Body of pancreas (tissue), 4 donors: ENCODE measurements around the gene CISD3. TPM values are rescaled to one million over a fixed set of nuclear protein-coding genes. Genes with fewer than 3 reads are reported as not detected.
"Not testable (repeated sequence)": the region's sequence is repeated elsewhere in the genome, so short reads cannot be mapped to it uniquely, and the experiment has no call there.

Experiments
- ATAC-seq: fragments of 150-250 bp; one replicate; pipeline ENCODE4 v1.9.1; 2016
- DNase-seq, 4 donors: peaks; one replicate each; pipeline ENCODE4 v3.0.0-alpha.2; 2019
- H3K27ac ChIP-seq, 4 donors: fragments of 200-600 bp; sonication (generic); 1 replicate in 3 of 4; 2 replicates in 1 of 4; pipeline versions ENCODE4 v1.5.1 to v1.6.1; 2016 to 2019; ENCODE audit warnings: mild to moderate bottlenecking in 1 of 4, mixed read lengths in 1 of 4, moderate library complexity in 1 of 4
- H3K27me3 ChIP-seq, 2 donors: fragments of 200-600 bp; sonication (generic); one replicate each; pipeline ENCODE4 v1.6.0; 2016; ENCODE audit warnings: mild to moderate bottlenecking in 1 of 2
- H3K36me3 ChIP-seq, 2 donors: fragments of 200-600 bp; sonication (generic); replicated peaks in 1 of 2; 2 replicates each; pipeline ENCODE4 v1.5.1; 2016; ENCODE audit warnings: low read depth in 2 of 2; ENCODE audit not compliant: insufficient read depth in 1 of 2
- H3K4me1 ChIP-seq: fragments of 200-600 bp; sonication (generic); one replicate; pipeline ENCODE4 v1.6.0; 2016
- H3K4me3 ChIP-seq, 2 donors: fragments of 200-600 bp; sonication (generic); 1 replicate in 1 of 2; 2 replicates in 1 of 2; pipeline ENCODE4 v1.5.1; 2016 to 2019
- H3K9me3 ChIP-seq, 3 donors: fragments of 200-600 bp; sonication (generic); 1 replicate in 2 of 3; 2 replicates in 1 of 3; pipeline ENCODE4 v1.5.1; 2016
- CTCF ChIP-seq, 7 experiments: fragments of 450-650 bp in 4 of 7; fragments of 200-600 bp in 3 of 7; sonication (generic) in 3 of 7; IDR thresholded peaks; one replicate each; pipeline ENCODE4 v1.5.1; 2016 to 2019; ENCODE audit warnings: antibody characterized with exemption in 7 of 7
- POLR2A ChIP-seq, 3 donors: fragments of 450-650 bp; IDR thresholded peaks; one replicate each; pipeline ENCODE4 v1.6.1; 2016; ENCODE audit warnings: antibody characterized with exemption in 3 of 3, mild to moderate bottlenecking in 2 of 3
- WGBS, 2 donors: methylation state at CpG; one replicate each; pipeline ENCODE4 v1.1.5; 2017; 5-methylcytosine and 5-hydroxymethylcytosine counted together
- intact Hi-C: fragments of 100-400 bp; cut with DNase I; formaldehyde crosslinking; loops from one replicate; pipeline ENCODE4 v1.15.1; 2023
- total RNA-seq, 2 donors: library from RNA; depleted of rRNA; stranded (reverse); fragments of >200 nt; gene quantifications; one replicate each; pipeline ENCODE4 v1.1.0, GENCODE V29; 2016

CISD3 gene
- total RNA-seq, 2 donors from 2014 or later, result 11.2 TPM

GRCh38 chr17:38725066-38725465 lies 5.1 kb upstream of the CISD3 start:
- TF ChIP-seq CTCF (IDR thresholded peaks at IDR 0.05) (no peak), POLR2A (IDR thresholded peaks at IDR 0.05) (no peak)
- H3K4me3 ChIP-seq, result no peak overlapping the region
- WGBS, 2 donors, result 84 to 85% methylated on average over 9 to 10 of the region's 10 CpGs
- ATAC-seq, result no peak
- H3K4me1 ChIP-seq, result peaks cover 10% of the 10 kb centered on the region
- no peak overlapping the region for H3K27ac ChIP-seq
- intact Hi-C loops, result no loop called here
- no peaks in the 10 kb centered on the region for H3K27me3 ChIP-seq
- H3K9me3 ChIP-seq, result no peaks in the 10 kb centered on the region
- no peak for DNase-seq
- peaks cover 0 to 3% of the 10 kb centered on the region in 2 donors for H3K36me3 ChIP-seq

- H3K36me3 ChIP-seq, H3K27ac ChIP-seq, H3K27me3 ChIP-seq, DNase-seq, H3K9me3 ChIP-seq, intact Hi-C loops, H3K4me3 ChIP-seq, ATAC-seq: not testable (repeated sequence)
- H3K4me1 ChIP-seq, result peaks cover 14% of the 10 kb centered on the region
- 20 to 60% methylated on average over 1 to 6 of the region's 8 CpGs for WGBS, 2 donors
These were observed 4.0 kb upstream of the CISD3 start for GRCh38 chr17:38726145-38726544.

GRCh38 chr17:38727736-38728135 lies 2.4 kb upstream of the CISD3 start:
- Histone ChIP-seq H3K4me3 (no peak overlapping the region), H3K27me3 (no peaks in the 10 kb centered on the region), H3K4me1 (peaks cover 30% of the 10 kb centered on the region), H3K27ac (no peak overlapping the region), H3K9me3 (no peaks in the 10 kb centered on the region), H3K36me3 (no peaks in the 10 kb centered on the region)
- ATAC-seq, result no peak
- intact Hi-C loops, result no loop called here
- TF ChIP-seq POLR2A (IDR thresholded peaks at IDR 0.05), result no peak
- TF ChIP-seq CTCF (IDR thresholded peaks at IDR 0.05), result no peak
- WGBS, 2 donors, result 79 to 90% methylated on average over 5 of the region's 5 CpGs
- no peak for DNase-seq

GRCh38 chr17:38728290-38728831 lies 1.8 kb upstream of the CISD3 start:
- H3K27ac ChIP-seq, result no peak overlapping the region
- H3K4me3 ChIP-seq, result no peak overlapping the region
- 51 to 84% methylated on average over 7 of the region's 8 CpGs for WGBS, 2 donors
- no peaks in the 10 kb centered on the region for H3K36me3 ChIP-seq
- no peak for ATAC-seq
- intact Hi-C loops, result no loop called here
- no peaks in the 10 kb centered on the region for H3K27me3 ChIP-seq
- H3K4me1 ChIP-seq, result peaks cover 36% of the 10 kb centered on the region
- TF ChIP-seq POLR2A (IDR thresholded peaks at IDR 0.05), result no peak
- no peak for TF ChIP-seq CTCF (IDR thresholded peaks at IDR 0.05)
- no peaks in the 10 kb centered on the region for H3K9me3 ChIP-seq
- no peak for DNase-seq

GRCh38 chr17:38729368-38729885 lies 714 bp upstream of the CISD3 start:
- peak overlapping the region; percentile 87 to 97 (median 96) for H3K27ac ChIP-seq
- ATAC-seq, result no peak
- H3K4me3 ChIP-seq, result peak overlapping the region in 1 of 2 donors; percentile 25
- intact Hi-C loops, result no loop called here
- H3K9me3 ChIP-seq, result no peaks in the 10 kb centered on the region
- H3K4me1 ChIP-seq, result peaks cover 46% of the 10 kb centered on the region
- 23 to 28% methylated on average over 14 of the region's 14 CpGs for WGBS, 2 donors
- no peak for DNase-seq
- H3K36me3 ChIP-seq, result no peaks in the 10 kb centered on the region
- TF ChIP-seq CTCF (IDR thresholded peaks at IDR 0.05), result no peak
- TF ChIP-seq POLR2A (IDR thresholded peaks at IDR 0.05), result no peak
- no peaks in the 10 kb centered on the region for H3K27me3 ChIP-seq
